ENCODE results near the gene PER3.
A peak's percentile ranks its signal among the peaks of the same experiment; 100 is the strongest.

Gene PER3

DNA sequence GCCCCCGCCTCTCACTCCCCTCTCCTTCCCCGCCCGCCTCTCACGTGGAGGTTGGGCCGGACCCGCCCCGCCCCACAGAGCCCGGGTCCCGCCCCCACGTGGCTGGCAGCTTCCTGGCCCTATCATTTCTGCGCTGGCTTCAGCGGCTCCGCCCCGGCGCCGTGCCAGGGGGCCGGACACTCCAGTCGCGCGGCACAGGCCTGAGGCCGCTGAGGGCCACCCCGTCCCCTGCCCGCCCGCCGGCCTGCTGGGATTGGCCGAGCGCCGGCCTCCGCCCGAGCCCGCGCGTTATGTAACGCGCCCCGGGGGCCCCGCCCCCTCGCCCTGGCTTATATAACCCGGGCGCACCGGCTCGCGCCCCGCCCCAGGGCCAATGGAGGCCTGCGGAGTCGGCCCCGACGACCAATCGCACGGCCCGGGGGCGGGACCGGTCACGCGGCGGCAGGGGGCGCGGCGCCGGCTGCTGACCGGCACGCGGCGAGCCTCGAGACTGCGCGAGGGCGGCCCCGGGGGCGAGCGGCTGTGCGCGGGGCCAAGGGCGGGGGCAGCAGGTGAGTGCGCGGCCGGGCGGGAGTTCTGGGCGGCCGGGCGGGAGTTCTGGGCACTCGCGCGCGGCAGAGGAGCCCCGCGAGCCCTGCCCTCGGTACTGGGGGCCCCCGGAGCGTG, at the start of gene PER3:
PER3 (plus strand) TSS at position 466 of the 666 bp plus-strand sequence. CDS start 587 bp downstream, outside the sequence.
- DNase-seq: peak; percentile 54 to 99 (median 97)

DNA sequence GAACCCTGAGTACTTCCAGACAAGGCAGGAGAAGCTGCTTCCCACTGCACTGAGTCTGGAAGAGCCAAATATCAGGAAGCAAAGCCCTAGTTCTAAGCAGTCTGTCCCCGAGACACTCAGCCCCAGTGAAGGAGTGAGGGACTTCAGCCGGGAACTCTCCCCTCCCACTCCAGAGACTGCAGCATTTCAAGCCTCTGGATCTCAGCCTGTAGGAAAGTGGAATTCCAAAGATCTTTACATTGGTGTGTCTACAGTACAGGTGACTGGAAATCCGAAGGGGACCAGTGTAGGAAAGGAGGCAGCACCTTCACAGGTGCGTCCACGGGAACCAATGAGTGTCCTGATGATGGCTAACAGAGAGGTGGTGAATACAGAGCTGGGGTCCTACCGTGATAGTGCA, 46.0 kb upstream of the PER3 start:
- no peak for DNase-seq

DNA sequence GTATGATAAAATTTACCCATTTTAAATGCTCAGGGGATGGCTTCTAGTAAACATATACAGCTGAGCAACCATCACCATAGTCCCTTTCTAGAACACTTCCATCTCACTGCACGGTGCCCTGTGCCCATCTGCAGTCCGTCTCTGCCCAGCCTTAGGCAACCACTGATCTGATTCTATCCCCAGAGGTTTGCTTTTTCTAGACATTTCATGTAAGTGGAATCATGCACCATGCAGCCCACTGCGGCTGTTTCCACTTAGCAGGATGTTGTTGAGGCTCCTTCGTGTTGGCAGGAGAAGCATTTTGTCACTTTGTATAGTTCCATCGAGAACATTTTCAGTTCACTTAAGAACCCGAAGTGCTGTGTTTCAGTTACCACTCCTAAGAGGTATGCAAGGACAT, 40.7 kb upstream of the PER3 start:
- DNase-seq: no peak

DNA sequence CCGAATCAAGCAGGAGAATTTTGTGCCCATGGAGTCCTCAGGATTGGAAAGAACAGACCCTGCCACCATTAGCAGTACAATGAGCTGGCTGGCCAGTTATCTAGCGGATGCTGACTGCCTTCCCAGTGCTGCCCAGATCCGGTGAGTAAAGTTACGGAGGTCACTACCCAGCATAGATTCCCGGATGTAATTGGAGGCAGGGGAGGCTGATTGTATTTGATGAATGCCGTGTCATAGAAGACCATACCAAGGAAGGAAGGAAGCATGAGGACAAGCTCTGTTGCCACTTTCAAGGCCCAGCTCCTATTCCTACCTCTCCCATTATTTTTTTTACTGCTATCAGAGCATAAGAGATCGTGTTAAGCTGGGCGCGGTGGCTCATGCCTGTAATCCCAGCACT, 39.2 kb upstream of the PER3 start:
- no peak for DNase-seq

DNA sequence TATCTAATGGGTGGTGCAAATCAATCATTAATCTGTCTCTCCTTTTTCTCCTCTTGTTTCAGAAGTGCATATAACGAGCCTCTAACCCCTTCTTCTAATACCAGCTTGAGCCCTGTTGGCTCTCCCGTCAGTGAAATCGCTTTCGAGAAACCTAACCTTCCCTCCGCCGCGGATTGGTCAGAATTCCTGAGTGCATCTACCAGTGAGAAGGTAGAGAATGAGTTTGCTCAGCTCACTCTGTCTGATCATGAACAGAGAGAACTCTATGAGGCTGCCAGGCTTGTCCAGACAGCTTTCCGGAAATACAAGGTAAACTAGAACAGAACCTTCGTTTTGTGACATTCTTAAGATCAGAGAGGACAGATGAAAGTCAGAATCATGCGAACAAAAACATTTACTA, 38.3 kb upstream of the PER3 start:
- no peak for DNase-seq

DNA sequence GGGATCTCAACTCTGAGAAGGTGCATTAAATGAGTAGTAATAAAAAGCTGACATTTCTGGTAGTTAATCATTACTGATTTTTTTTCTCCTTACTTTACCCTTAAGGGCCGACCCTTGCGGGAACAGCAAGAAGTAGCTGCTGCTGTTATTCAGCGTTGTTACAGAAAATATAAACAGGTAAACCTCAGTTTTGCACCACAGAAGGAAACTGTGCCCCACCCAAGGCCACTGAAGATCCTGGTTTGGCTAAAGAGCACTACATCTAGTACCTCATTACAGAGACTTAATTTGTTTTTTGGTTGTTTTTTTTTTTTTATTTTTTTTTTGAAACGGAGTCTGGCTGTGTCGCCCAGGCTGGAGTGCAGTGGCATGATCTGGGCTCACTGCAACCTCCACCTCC, 36.5 kb upstream of the PER3 start:
- no peak for DNase-seq

DNA sequence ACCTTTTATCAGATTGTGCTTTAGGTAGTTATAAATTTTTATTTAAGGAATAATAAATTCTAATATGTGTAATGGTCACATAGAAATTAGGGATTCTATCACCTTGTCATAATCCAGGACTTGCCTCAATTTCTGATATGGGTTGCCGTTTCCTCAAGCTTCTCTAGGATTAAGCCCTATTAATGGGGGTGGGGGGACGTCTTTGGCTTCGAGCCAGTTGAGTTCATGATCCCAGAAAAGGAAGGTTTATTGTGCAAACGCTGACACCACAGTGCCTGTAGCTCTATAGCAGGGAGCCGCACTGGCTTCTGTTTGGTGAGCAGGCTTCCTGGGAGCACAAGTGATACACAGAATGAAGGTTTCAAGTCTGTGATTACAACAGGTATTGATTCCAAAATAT, 35.0 kb upstream of the PER3 start:
- no peak for DNase-seq

DNA sequence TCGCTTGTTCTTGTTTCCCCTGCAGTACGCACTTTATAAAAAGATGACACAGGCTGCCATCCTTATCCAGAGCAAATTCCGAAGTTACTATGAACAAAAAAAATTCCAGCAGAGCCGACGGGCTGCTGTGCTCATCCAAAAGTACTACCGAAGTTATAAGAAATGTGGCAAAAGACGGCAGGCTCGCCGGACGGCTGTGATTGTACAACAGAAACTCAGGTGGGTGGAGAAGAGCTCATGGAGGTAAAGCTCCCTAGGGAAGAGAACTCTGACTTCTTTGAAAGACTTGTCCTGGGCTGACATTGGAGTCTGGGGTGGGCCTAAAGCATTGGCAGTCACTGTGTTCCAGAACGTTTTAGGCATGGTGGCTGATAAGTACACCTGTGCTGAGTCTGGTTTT, 32.9 kb upstream of the PER3 start:
- DNase-seq: no peak

DNA sequence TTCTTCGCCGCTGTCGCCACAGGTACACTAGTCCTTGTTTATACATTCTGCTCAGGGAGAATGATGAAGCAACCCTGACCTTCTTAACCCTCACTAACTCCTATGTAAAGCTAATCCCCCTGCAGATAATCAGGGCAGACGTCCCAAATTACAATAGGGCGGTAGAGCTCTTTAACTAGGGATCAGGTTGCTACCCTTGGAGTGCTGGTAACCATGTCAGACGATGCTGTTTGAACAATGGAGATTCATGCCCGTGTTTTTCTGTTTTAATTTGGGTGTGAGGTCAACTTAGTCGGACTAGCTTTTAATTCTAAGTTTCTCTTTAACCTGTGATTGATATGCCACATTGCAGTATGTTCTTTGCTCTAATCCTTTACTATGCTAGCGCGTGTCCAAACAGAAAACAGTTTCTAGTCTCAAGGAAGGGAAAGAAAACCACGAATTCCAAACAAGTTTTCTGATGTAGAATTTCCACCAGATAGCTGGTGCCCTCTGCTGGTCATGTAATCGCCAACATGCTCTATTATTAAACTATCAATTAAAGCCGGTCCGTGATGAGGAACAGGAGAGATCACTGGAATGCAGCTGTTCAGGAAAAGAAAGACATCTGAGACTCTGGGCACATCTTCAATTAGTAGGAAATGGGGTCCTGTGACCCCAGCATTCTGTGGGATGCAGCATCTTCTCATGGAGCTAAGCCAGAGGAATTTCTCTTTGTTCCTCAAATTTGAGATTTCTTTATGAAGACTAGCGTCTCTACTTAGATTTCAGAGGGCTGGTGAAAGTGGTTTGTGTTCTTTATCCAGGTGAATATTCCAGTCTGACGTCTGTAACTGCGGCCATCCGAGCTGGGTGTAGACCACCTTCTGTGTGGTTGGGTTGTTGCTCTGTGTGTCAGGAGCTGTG, 31.3 kb upstream of the PER3 start:
- peak in 43 of 58 donors; percentile 5 to 77 (median 37) for DNase-seq

DNA sequence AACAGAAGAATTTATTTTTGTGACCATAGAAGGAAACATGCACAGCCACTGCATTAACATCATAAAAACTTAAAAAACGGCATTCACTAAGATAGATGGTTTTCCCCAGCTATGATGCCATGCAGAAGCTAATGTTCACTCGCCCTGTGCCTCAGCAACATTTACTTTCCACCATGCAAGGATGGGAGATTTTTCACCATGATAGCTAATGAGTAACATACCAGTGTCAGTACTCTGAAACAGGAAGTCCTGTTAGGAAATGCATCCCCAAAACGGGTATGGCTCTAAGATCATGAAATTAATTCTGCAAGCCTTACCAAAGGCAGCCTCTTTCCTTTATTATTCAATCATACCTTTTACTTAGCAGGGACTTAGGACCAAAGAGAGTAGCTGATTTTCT, 30.4 kb upstream of the PER3 start:
- no peak for DNase-seq

DNA sequence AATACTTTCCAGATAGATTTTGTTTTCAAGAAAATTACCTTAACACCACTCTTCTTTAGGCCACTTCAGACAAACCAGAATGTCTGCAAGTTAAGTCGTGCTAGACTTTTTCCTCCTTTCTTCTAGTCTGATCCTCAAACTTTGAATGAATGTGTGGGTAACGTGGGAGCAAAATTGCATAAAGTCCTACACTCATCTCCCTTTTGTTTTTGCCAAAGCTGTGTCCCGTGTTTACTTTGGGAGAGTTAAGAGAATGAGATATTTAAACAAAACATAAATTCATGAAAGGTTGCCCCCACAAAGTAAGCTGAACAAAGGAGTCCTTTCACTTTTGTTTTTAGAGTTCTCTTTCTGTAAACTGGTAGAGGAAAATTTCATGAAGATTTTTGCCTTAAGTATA, 29.9 kb upstream of the PER3 start:
- no peak for DNase-seq

DNA sequence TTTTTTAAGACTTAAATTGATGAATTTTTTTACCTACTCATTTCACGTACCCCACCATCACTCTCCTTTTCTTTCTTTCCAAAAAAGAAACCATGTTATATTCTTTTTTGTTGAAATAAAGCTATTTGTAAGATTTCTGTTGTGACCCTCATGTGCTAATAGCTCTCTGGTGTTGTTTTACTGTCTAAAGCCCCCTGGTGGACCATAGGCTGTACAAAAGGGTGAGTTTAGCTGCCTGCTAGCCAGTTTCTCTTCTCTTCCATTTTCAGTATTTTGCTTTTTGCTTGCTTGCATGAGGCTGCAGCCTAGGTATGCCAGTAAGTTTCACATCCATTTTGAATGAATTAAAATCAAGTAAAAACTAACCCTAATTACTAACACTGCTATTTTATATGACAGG, 28.6 kb upstream of the PER3 start:
- DNase-seq: no peak

DNA sequence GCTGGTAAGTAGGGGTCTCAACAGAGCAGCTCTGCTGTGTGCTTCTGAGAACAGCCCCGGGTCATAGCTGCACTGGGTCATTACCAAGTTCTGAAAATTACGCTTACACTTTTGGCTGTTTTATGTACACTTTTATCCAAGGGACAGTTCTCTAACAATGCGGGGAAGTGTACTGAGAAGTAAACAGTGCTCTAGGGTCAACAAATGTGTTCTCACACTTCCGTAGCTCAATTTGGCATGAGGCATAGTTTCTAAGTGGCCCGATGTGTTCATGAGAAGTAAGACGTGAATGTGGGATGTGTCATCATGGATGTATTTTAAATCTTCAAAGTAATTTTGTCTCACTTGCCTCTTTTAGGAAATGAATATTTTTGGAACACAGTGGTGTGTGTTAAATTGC, 23.8 kb upstream of the PER3 start:
- no peak for DNase-seq

DNA sequence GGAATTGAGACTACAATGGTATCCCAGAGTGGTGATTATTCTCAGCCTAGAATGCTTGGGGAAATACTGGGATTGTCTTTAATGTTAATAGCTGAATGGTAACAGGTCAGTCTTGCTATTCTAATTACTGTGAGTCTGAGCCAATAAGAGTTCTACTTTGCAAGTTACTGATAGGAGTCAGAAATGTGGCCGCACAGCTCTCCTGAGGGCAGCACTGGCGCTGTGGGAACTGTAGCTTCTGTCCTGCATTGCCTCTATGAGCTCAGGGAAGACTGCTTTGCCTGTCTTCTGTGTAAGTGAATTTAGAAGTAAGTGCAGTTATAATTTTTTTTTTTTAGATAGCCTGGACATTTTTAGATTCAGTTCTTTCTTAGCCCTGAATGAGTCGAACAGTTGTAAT, 23.0 kb upstream of the PER3 start:
- DNase-seq: no peak

DNA sequence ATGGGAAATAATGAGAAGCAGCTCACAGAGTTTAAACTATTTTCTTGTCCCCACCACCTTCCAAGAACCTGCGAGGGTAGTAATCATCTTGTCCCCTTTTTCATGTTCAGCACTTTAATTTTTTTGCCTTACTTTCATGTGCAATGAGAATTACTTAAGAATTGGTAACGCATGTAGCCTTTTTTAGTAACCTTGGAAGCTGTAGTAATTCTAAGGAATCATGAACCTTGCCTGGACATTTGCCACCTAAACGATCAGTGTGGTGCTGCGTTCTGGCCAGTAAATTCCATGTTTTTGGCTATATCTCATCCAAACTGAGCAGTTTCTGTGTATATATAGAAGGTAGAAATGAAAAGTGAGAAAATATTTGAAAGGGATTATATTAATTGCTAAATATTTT, 16.9 kb upstream of the PER3 start:
- no peak for DNase-seq

DNA sequence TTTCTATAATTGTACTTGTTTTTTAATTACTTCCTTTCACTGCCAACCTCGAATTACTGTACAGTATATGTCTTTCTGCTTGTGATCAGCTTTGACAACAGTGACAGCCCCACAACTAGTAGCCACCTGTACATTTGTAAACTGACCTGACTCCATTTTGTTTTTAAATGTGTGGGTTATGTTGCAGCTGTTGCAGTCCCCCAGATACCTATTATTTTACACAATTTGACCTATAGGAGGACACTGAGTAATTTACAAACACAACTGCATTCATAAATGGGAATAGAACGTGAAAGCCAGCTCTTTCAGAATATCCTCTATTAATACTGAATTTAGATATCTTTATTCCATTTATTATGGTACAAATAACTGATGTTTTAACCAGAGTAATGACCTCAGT, 15.5 kb upstream of the PER3 start:
- DNase-seq: no peak

DNA sequence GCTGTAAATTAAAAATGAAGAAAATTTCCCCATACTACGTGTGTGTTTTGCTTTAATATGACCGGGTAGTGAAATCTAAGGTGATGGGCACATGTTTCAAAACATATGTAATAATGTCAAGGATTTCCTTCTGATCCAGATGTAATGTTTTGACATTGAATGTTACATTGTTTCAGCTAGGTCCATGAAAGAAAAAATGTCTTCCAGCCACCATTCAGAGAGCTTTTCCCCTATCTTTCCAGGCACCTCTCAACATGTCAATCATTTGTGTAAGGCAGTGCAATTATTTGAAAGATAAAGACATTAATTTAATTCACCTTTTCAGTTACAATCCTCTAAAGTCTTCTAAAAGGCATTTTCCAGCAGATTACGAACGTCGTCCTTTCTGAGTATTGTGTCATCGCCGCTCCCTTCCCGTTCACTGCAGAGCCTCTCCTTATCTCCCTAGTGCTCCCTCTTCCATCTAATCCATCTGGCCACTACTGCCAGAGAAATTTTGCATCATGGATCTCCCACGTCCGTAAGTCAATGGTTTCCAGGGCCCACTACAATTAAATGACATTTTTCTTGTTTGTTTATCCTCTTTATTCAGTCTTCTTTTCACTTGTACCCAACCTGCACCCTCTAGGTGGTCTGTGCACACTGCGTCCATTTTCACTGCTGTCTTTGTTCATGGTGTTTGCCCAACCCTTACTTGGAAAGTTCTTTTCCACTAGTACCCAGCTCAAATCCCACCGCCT, 14.2 kb upstream of the PER3 start:
- no peak for DNase-seq

DNA sequence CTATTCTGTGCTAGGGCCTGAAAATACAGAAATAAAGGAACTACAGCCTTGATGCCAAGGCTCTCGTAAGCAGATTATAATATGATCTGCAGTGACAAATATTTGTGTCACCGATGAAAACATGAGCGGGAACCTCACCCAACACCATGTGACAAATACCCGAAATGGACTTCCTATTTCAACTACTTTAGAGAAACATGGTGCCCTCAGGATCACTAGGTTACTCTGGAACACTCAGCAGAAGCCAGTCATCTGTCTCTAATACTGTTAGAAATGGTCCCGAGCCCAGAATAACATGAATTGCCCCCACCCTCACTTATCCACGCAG, 13.5 kb upstream of the PER3 start:
- DNase-seq: peak in 1 of 58 donors; percentile 60

DNA sequence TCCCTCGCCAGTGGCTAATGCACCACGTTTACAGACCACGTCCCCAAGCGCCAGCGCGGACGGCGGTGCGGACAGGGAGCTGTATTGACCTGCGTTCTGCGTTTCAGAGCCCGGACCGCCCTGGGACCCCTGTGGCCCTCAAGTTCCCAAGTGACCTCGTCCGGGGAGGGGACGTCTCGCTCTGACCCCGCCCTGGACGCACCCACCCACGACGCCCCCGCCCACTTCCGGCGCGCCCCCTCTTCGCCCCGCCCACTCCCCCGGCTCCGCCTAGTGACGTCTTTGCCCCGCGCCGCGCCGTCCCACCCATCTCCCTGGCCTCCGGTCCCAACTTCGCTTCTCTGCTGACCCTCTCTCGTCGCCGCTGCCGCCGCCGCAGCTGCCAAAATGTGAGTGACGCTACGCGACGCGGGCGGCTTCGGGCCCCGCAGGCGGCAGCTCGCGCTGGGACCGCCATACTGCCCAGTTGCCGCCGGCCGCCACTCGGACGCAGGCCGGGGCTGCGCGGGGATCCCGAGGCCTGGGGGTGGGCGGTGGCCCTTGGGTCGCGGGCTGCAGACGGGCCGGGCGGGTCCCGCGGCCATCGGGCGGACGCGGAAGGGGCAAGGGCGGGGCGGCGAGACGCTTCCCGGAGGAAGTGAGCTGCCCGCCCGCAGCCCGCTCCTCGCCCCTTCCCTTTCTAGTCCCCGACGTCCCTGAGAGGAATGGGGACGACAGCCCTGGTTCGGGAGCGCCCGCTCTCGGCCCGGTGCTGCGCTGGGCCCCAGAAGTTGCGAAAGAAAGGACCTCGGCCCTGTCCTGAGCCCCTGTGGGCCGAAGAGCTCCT, 12.9 kb upstream of the PER3 start, which contains the start of gene VAMP3:
VAMP3 (plus strand) TSS at position 300 of the 826 bp plus-strand sequence; CDS start at position 388, 88 bp downstream.
- DNase-seq: peak in 57 of 58 donors; percentile 22 to 91 (median 83)

DNA sequence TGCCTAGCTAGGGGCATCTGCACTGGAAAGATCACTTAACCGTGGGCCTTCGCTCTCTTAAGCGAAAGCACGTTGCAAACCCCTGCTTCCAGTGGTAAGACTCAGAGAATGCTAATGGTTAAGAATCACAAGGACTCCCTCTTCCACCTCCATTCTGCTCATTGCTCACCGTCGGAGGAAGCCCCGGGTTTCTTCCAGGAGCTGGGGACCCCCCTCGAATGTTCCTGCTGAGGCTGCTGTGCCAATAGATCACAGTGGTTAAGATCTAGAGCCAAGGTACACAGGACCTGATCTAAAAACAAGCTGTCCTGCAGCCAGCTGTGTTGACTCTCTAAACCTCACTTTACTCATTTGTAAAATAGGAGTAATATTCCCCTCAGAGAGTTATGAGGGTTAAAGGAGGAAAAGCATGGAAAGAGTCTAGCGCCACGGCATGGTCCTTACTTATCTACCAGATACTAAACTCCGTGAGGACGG, 12.2 kb upstream of the PER3 start:
- DNase-seq: no peak

DNA sequence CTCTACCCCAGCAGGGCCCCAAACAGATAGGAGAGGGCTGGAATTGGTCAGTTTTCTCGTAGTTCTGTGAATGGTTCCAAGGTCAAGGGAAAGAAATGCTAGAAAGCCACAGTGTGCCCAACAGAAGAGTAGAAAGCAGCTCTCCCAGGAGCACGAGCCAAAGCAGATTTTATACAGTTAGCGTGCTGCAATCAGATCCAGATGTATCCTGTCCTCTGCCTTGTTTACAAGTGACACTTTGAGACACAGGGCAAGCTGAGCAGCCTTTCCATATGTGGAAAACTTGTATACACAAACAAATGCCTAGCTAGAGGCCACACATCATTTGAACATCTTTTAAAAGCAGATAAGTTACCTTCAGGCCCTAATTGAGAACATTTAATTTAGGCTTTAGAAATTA, 6.5 kb upstream of the PER3 start:
- no peak for DNase-seq

All from anterior cingulate cortex (tissue), 58 donors.